Immature natural killer cell (primary cell): ENCODE measurements around the gene IQSEC2. TPM values are rescaled to one million over a fixed set of nuclear protein-coding genes. Genes with fewer than 3 reads are reported as not detected.
A peak's percentile ranks its signal among the peaks of the same experiment; 100 is the strongest.

Experiments
- DNase-seq, 3 donors: peaks; one replicate each; pipeline ENCODE4 v3.0.0; 2022; ENCODE audit warnings: mixed read lengths in 1 of 3
- H3K27ac Mint-ChIP-seq, 6 donors: one replicate each; pipeline ENCODE4 v1.8.0; 2020; ENCODE audit warnings: mixed read lengths in 6 of 6, mild to moderate bottlenecking in 5 of 6, inconsistent platforms in 4 of 6, moderate library complexity in 3 of 6
- H3K27me3 Mint-ChIP-seq, 3 donors: one replicate each; pipeline ENCODE4 v1.8.0; 2020 to 2021; ENCODE audit warnings: low read depth in 3 of 3, mild to moderate bottlenecking in 3 of 3, mixed read lengths in 3 of 3, moderate library complexity in 3 of 3, inconsistent platforms in 1 of 3
- H3K36me3 Mint-ChIP-seq, 3 donors: one replicate each; pipeline ENCODE4 v1.8.0; 2020; ENCODE audit warnings: mixed read lengths in 3 of 3, inconsistent platforms in 2 of 3, mild to moderate bottlenecking in 2 of 3
- H3K4me1 Mint-ChIP-seq, 2 donors: one replicate each; pipeline ENCODE4 v1.8.0; 2020; ENCODE audit warnings: inconsistent platforms in 2 of 2, mild to moderate bottlenecking in 2 of 2, mixed read lengths in 2 of 2, moderate library complexity in 1 of 2
- H3K4me3 Mint-ChIP-seq, 5 donors: one replicate each; pipeline ENCODE4 v1.8.0; 2020; ENCODE audit warnings: mild to moderate bottlenecking in 5 of 5, mixed read lengths in 5 of 5, inconsistent platforms in 3 of 5, moderate library complexity in 3 of 5
- H3K9me3 Mint-ChIP-seq, 6 donors: one replicate each; pipeline ENCODE4 v1.8.0; 2020; ENCODE audit warnings: mild to moderate bottlenecking in 6 of 6, mixed read lengths in 6 of 6, inconsistent platforms in 4 of 6, moderate library complexity in 3 of 6
- polyA plus RNA-seq, 3 donors: library from polyadenylated mRNA; unstranded; fragments of 300-500 nt; fragmentation: Illumina TruSeq; gene quantifications; one replicate each; pipeline ENCODE4 v1.2.3, GENCODE V29; 2021

The IQSEC2 gene
- polyA plus RNA-seq, 3 donors from 2014 or later = 0.08 to 1.7 (median 0.21) TPM

DNA sequence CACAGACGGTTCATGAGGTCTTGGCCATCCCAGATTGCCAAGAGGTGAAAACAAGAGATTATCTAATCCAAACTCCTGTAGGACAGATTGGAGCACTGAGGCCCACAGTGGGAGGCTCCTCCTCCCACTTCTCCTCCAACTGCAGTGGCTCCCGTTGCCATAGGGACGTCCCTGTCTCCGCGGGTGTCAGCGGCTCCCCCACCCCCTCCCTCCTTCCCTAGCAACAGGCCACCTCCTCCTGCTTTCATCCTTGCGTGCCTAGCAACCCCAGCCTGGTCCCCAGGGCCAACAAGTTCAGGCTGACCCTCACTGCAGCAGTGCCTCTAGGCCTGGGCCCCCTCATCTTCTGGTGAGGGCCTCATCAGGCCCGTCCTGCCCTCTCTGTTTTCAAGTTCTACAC lies 6.8 kb upstream of the IQSEC2 start:
- no peaks in the 10 kb centered on the region for H3K9me3 Mint-ChIP-seq
- peaks cover 52 to 57% of the 10 kb centered on the region in 2 donors for H3K4me1 Mint-ChIP-seq
- peak; percentile 25 to 31 (median 30) for DNase-seq
- peaks cover 0 to 5% (median 1%) of the 10 kb centered on the region in 3 donors for H3K27me3 Mint-ChIP-seq
- peak overlapping the region; percentile 90 to 98 (median 95) for H3K27ac Mint-ChIP-seq
- H3K4me3 Mint-ChIP-seq = peak overlapping the region; percentile 87 to 97 (median 92)
- H3K36me3 Mint-ChIP-seq = no peaks in the 10 kb centered on the region

- Mint-ChIP-seq H3K36me3 (no peaks in the 10 kb centered on the region), H3K27ac (peak overlapping the region; percentile 90 to 98 (median 95)), H3K4me3 (peak overlapping the region; percentile 87 to 97 (median 92)), H3K27me3 (peaks cover 0 to 6% (median 1%) of the 10 kb centered on the region in 3 donors), H3K4me1 (peaks cover 52 to 57% of the 10 kb centered on the region in 2 donors), H3K9me3 (no peaks in the 10 kb centered on the region)
- DNase-seq = peak; percentile 49 to 63 (median 52)
Measured at GRCh38 chrX:53287493-53288138, 6.2 kb upstream of the IQSEC2 start.

DNA sequence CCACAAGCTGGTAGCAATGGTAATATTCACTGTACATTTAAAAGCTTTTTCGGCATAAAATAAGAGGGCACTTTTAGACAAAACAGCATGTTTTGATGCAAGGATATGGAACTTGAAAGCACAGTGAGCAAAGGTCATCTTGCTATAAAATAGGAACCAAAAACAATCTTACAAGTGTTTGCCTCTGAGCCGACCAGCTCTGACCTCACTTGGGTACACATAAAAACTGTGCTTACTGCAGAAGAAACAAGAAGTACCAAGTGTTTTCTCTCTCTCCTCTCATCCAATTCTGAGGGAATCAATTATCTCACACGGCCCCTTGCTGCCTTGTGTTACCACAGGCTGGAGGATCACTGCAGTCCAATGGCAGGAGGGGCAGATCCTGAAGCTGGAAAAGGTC lies 4.8 kb upstream of the IQSEC2 start:
- H3K27ac Mint-ChIP-seq = peak overlapping the region in 5 of 6 donors; percentile 26 to 95 (median 74)
- no peaks in the 10 kb centered on the region for H3K36me3 Mint-ChIP-seq
- H3K4me3 Mint-ChIP-seq = peak overlapping the region in 4 of 5 donors; percentile 33 to 92 (median 52)
- no peaks in the 10 kb centered on the region for H3K9me3 Mint-ChIP-seq
- no peak for DNase-seq
- peaks cover 0 to 6% (median 0%) of the 10 kb centered on the region in 3 donors for H3K27me3 Mint-ChIP-seq
- H3K4me1 Mint-ChIP-seq = peaks cover 52 to 57% of the 10 kb centered on the region in 2 donors

GRCh38 chrX:53285591-53285990 lies 4.2 kb upstream of the IQSEC2 start:
- no peak for DNase-seq
- Mint-ChIP-seq H3K9me3 (no peaks in the 10 kb centered on the region), H3K36me3 (no peaks in the 10 kb centered on the region), H3K4me1 (peaks cover 52 to 57% of the 10 kb centered on the region in 2 donors), H3K27me3 (peaks cover 0 to 6% (median 0%) of the 10 kb centered on the region in 3 donors), H3K4me3 (peak overlapping the region in 2 of 5 donors; percentile 10 to 25), H3K27ac (peak overlapping the region; percentile 17 to 90 (median 44))

DNA sequence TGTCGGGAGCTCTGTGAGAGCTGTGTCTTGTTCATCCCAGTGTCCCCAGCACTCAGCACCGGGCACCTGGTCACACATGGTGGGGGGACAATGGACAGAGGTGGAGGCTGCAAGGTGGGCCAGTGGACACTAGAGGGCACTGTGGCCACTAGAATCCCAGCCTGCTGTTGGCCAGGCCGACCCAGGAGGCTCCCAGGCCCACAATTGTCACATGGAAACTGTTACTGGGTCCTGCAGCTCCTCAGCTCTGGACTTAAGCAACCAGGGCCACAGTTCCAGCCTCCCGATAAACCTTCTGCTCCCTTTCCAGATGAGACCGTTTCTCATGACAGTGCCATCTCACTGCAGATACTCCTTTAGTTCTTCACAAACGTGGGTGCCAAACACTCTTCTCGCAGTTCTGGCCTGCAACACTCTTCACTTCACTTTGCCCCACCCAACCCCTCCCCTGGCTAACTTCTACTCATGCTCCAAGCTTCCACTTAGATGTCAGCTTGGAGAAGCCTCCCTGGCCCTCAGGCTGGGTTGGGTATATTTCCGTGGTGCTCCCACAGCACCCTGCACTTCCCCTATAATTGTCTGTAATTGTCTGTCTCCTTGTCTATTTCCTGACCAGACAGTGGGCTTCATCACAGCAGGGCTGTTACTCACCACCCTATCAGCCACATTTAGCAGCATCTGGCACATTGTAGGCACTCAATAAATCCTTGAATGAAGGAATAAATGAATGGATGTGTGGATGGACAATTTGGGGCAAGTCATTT lies 3.5 kb upstream of the IQSEC2 start:
- peaks cover 55 to 57% of the 10 kb centered on the region in 2 donors for H3K4me1 Mint-ChIP-seq
- peak overlapping the region in 3 of 5 donors; percentile 16 to 57 (median 25) for H3K4me3 Mint-ChIP-seq

GRCh38 chrX:53283567-53283966 lies 2.2 kb upstream of the IQSEC2 start:
- Mint-ChIP-seq H3K4me3 (no peak overlapping the region), H3K27me3 (peaks cover 0 to 6% (median 4%) of the 10 kb centered on the region in 3 donors), H3K36me3 (peaks cover 0 to 4% (median 0%) of the 10 kb centered on the region in 3 donors), H3K9me3 (no peaks in the 10 kb centered on the region), H3K27ac (no peak overlapping the region), H3K4me1 (peaks cover 44% of the 10 kb centered on the region in 2 donors)
- no peak for DNase-seq

More for the DNA sequence above, 3.5 kb upstream of the IQSEC2 start:
- H3K9me3 Mint-ChIP-seq = no peaks in the 10 kb centered on the region
- H3K27ac Mint-ChIP-seq = peak overlapping the region; percentile 24 to 90 (median 58)
- DNase-seq = peak; percentile 56 to 63 (median 58)
- H3K27me3 Mint-ChIP-seq = peaks cover 0 to 6% (median under 1%) of the 10 kb centered on the region in 3 donors
- peaks cover 0 to 4% (median 0%) of the 10 kb centered on the region in 3 donors for H3K36me3 Mint-ChIP-seq

- Mint-ChIP-seq H3K36me3 (peaks cover 0 to 4% (median 0%) of the 10 kb centered on the region in 3 donors), H3K9me3 (no peaks in the 10 kb centered on the region), H3K27ac (no peak overlapping the region), H3K4me1 (peaks cover 40% of the 10 kb centered on the region in 2 donors), H3K4me3 (no peak overlapping the region), H3K27me3 (peaks cover 0 to 6% (median 4%) of the 10 kb centered on the region in 3 donors)
- no peak for DNase-seq
Measured at GRCh38 chrX:53283099-53283498, 1.7 kb upstream of the IQSEC2 start.

- H3K36me3 Mint-ChIP-seq = peaks cover 0 to 4% (median 0%) of the 10 kb centered on the region in 3 donors
- peaks cover 30% of the 10 kb centered on the region in 2 donors for H3K4me1 Mint-ChIP-seq
- no peaks in the 10 kb centered on the region for H3K9me3 Mint-ChIP-seq
- H3K27me3 Mint-ChIP-seq = peaks cover 0 to 6% (median 4%) of the 10 kb centered on the region in 3 donors
- no peak for DNase-seq
- peak overlapping the region in 1 of 6 donors; percentile 27 for H3K27ac Mint-ChIP-seq
- H3K4me3 Mint-ChIP-seq = no peak overlapping the region
Measured at GRCh38 chrX:53281963-53282695, 745 bp upstream of the IQSEC2 start.

DNA sequence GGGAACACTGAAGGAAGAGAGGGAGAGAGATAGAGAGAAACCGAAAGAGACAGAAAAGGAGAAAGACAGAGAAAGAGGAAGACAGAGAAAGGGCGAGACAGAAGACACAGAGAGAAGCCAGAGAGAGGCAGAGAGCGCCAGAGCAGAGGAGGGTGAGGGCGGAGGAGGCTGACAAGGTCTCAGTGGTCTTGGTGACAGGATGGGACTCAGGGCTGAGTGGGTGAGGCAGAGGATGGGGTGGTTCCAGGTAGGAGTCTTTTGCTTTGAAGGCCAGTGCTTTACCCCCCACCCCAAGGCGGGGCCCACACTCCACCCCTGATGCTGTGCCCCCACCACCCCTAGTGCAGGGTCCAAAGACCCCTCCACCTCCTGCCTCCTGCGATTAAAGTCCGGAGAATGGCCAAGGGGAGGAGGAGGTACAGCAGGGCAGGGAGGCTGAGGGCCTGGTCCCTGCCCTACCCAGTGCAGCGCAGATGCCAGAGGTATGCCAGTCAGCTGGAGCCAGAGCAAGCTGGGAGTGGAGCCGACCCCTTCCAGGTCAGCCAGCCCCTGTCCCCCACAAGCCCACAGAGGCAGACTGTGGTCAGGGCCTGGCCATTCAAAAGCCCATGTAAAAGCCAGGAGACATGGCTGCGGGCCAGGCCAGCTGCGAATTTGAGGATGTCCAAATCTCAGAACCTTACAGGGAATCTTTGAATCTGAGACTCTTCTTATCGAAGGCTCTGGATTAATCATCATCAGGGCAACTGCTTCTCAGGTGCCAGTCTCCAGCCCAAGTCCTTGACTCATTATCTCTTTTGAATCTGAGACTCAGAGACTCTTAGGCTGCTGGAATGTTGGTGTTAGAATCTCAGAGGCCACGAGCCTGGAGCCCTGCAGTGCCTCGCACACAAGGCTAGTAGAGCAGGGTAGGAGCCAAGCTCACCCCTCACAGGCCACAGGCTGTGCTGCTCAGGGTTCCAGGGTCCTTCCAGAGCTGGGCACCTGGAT lies 758 bp downstream of the IQSEC2 start:
- H3K4me1 Mint-ChIP-seq = peaks cover 16 to 18% of the 10 kb centered on the region in 2 donors
- H3K9me3 Mint-ChIP-seq = no peaks in the 10 kb centered on the region
- H3K27ac Mint-ChIP-seq = peak overlapping the region in 2 of 6 donors; percentile 5 to 51
- peaks cover 0 to 4% (median 0%) of the 10 kb centered on the region in 3 donors for H3K36me3 Mint-ChIP-seq
- H3K4me3 Mint-ChIP-seq = peak overlapping the region in 1 of 5 donors; percentile 37
- H3K27me3 Mint-ChIP-seq = peaks cover 0 to 10% (median 4%) of the 10 kb centered on the region in 3 donors
- no peak for DNase-seq

GRCh38 chrX:53279296-53280237 lies 1.8 kb downstream of the IQSEC2 start:
- Mint-ChIP-seq H3K4me1 (peaks cover 5 to 8% of the 10 kb centered on the region in 2 donors), H3K4me3 (no peak overlapping the region), H3K9me3 (no peaks in the 10 kb centered on the region), H3K27ac (peak overlapping the region in 1 of 6 donors; percentile 51), H3K27me3 (peaks cover 0 to 10% (median 4%) of the 10 kb centered on the region in 3 donors), H3K36me3 (peaks cover 0 to 4% (median 0%) of the 10 kb centered on the region in 3 donors)
- no peak for DNase-seq

GRCh38 chrX:53272808-53273337 lies 8.5 kb downstream of the IQSEC2 start:
- no peaks in the 10 kb centered on the region for H3K36me3 Mint-ChIP-seq
- no peak overlapping the region for H3K27ac Mint-ChIP-seq
- DNase-seq = no peak
- no peaks in the 10 kb centered on the region for H3K9me3 Mint-ChIP-seq
- H3K4me3 Mint-ChIP-seq = no peak overlapping the region
- peaks cover 0 to 7% (median 0%) of the 10 kb centered on the region in 3 donors for H3K27me3 Mint-ChIP-seq
- no peaks in the 10 kb centered on the region for H3K4me1 Mint-ChIP-seq
